Natural killer cell treated with Interleukin-12 subunit alpha and Interleukin-12 subunit beta and Interleukin-15 and Interleukin-18, amount 100 ng/mL, for 72 hours (primary cell): Measurements from ENCODE around the gene RNF141. TPM values are rescaled to one million over a fixed set of nuclear protein-coding genes. Genes with fewer than 3 reads are reported as not detected.

Experiments
- ATAC-seq, 2 donors: fragments of 150-1000 bp; cut with Tn5 transposase in 1 of 2; sonication (Bioruptor Pico), chemical (Tn5 transposase) in 1 of 2; 2 replicates each; pipeline ENCODE4 v1.10.0; 2021
- DNase-seq: peaks from one replicate; pipeline ENCODE4 v3.0.0; 2022; ENCODE audit warnings: low spot score
- H3K27ac Mint-ChIP-seq, 2 donors: 1 replicate in 1 of 2; 2 replicates in 1 of 2; pipeline ENCODE4 v1.8.0; 2022; ENCODE audit warnings: mixed read lengths in 2 of 2, mild to moderate bottlenecking in 1 of 2, moderate library complexity in 1 of 2
- H3K27me3 Mint-ChIP-seq, 2 donors: 1 replicate in 1 of 2; 2 replicates in 1 of 2; pipeline ENCODE4 v1.8.0; 2022; ENCODE audit warnings: mixed read lengths in 2 of 2
- H3K36me3 Mint-ChIP-seq: one replicate; pipeline ENCODE4 v1.8.0; 2022; ENCODE audit warnings: mixed read lengths
- H3K4me1 Mint-ChIP-seq, 2 donors: 1 replicate in 1 of 2; 2 replicates in 1 of 2; pipeline ENCODE4 v1.8.0; 2022; ENCODE audit warnings: low read depth in 2 of 2, mixed read lengths in 2 of 2, mild to moderate bottlenecking in 1 of 2
- H3K4me3 Mint-ChIP-seq: one replicate; pipeline ENCODE4 v1.8.0; 2022; ENCODE audit warnings: mixed read lengths
- H3K9me3 Mint-ChIP-seq: 2 replicates; pipeline ENCODE4 v1.8.0; 2022; ENCODE audit warnings: mixed read lengths
- total RNA-seq, 2 donors: library from RNA; stranded (reverse); gene quantifications; one replicate each; pipeline ENCODE4 v1.2.3, GENCODE V29; 2022

Gene RNF141
- total RNA-seq, 2 donors from 2014 or later, result 9.5 to 12.7 TPM

GRCh38 chr11:10495464-10495786 is 45.6 kb downstream of the RNF141 start:
- no peaks in the 10 kb centered on the region for H3K27me3 Mint-ChIP-seq
- DNase-seq (peak; percentile 16), ATAC-seq (no peak)
- no peaks in the 10 kb centered on the region for H3K4me1 Mint-ChIP-seq
- H3K36me3 Mint-ChIP-seq, result no peaks in the 10 kb centered on the region
- H3K4me3 Mint-ChIP-seq, result no peak overlapping the region
- no peak overlapping the region for H3K27ac Mint-ChIP-seq
- no peaks in the 10 kb centered on the region for H3K9me3 Mint-ChIP-seq

GRCh38 chr11:10494636-10495463 is 46.1 kb downstream of the RNF141 start:
- H3K36me3 Mint-ChIP-seq, result no peaks in the 10 kb centered on the region
- H3K27ac Mint-ChIP-seq, result no peak overlapping the region
- no peaks in the 10 kb centered on the region for H3K9me3 Mint-ChIP-seq
- H3K27me3 Mint-ChIP-seq, result no peaks in the 10 kb centered on the region
- H3K4me3 Mint-ChIP-seq, result no peak overlapping the region
- DNase-seq (peak; percentile 47), ATAC-seq (no peak)
- H3K4me1 Mint-ChIP-seq, result peaks cover 5 to 6% of the 10 kb centered on the region in 2 donors

- H3K27me3 Mint-ChIP-seq, result peaks cover 0 to 2% of the 10 kb centered on the region in 2 donors
- no peak overlapping the region for H3K27ac Mint-ChIP-seq
- ATAC-seq, result no peak
- no peaks in the 10 kb centered on the region for H3K9me3 Mint-ChIP-seq
- H3K4me3 Mint-ChIP-seq, result no peak overlapping the region
- H3K36me3 Mint-ChIP-seq, result no peaks in the 10 kb centered on the region
- H3K4me1 Mint-ChIP-seq, result peaks cover 9 to 11% of the 10 kb centered on the region in 2 donors
- DNase-seq, result peak; percentile 53
Measured at GRCh38 chr11:10493041-10493663, 47.8 kb downstream of the RNF141 start.

- peaks cover 0 to 5% of the 10 kb centered on the region in 2 donors for H3K27me3 Mint-ChIP-seq
- no peaks in the 10 kb centered on the region for H3K36me3 Mint-ChIP-seq
- H3K4me1 Mint-ChIP-seq, result peaks cover 14 to 18% of the 10 kb centered on the region in 2 donors
- DNase-seq (peak; percentile 16), ATAC-seq (no peak)
- no peak overlapping the region for H3K4me3 Mint-ChIP-seq
- no peaks in the 10 kb centered on the region for H3K9me3 Mint-ChIP-seq
- no peak overlapping the region for H3K27ac Mint-ChIP-seq
Measured at GRCh38 chr11:10492084-10492483, 48.9 kb downstream of the RNF141 start.

GRCh38 chr11:10490398-10491241 is 50.4 kb downstream of the RNF141 start:
- peaks cover 14 to 18% of the 10 kb centered on the region in 2 donors for H3K4me1 Mint-ChIP-seq
- ATAC-seq (no peak), DNase-seq (no peak)
- no peak overlapping the region for H3K27ac Mint-ChIP-seq
- no peak overlapping the region for H3K4me3 Mint-ChIP-seq
- no peaks in the 10 kb centered on the region for H3K9me3 Mint-ChIP-seq
- no peaks in the 10 kb centered on the region for H3K36me3 Mint-ChIP-seq
- H3K27me3 Mint-ChIP-seq, result peaks cover 0 to 5% of the 10 kb centered on the region in 2 donors

GRCh38 chr11:10490032-10490397 is 51.0 kb downstream of the RNF141 start:
- no peak overlapping the region for H3K4me3 Mint-ChIP-seq
- peaks cover 14 to 18% of the 10 kb centered on the region in 2 donors for H3K4me1 Mint-ChIP-seq
- no peaks in the 10 kb centered on the region for H3K9me3 Mint-ChIP-seq
- no peaks in the 10 kb centered on the region for H3K36me3 Mint-ChIP-seq
- no peak for ATAC-seq
- no peak for DNase-seq
- no peak overlapping the region for H3K27ac Mint-ChIP-seq
- H3K27me3 Mint-ChIP-seq, result peaks cover 0 to 5% of the 10 kb centered on the region in 2 donors

- peak; percentile 22 for DNase-seq
- Mint-ChIP-seq H3K27ac (no peak overlapping the region), H3K27me3 (peaks cover 0 to 5% of the 10 kb centered on the region in 2 donors), H3K4me3 (no peak overlapping the region), H3K4me1 (peaks cover 14 to 18% of the 10 kb centered on the region in 2 donors), H3K9me3 (no peaks in the 10 kb centered on the region), H3K36me3 (no peaks in the 10 kb centered on the region)
- ATAC-seq, result no peak
Measured at GRCh38 chr11:10488934-10489691, 51.9 kb downstream of the RNF141 start.

- no peak for ATAC-seq
- Mint-ChIP-seq H3K27me3 (peaks cover 0 to 5% of the 10 kb centered on the region in 2 donors), H3K4me1 (peaks cover 14 to 18% of the 10 kb centered on the region in 2 donors), H3K9me3 (no peaks in the 10 kb centered on the region), H3K27ac (peak overlapping the region; percentile 28 to 36), H3K4me3 (no peak overlapping the region), H3K36me3 (no peaks in the 10 kb centered on the region)
- peak; percentile 26 for DNase-seq
Measured at GRCh38 chr11:10488121-10488933, 52.7 kb downstream of the RNF141 start.

GRCh38 chr11:10487002-10487647 is 53.9 kb downstream of the RNF141 start:
- ATAC-seq (no peak), DNase-seq (peak; percentile 48)
- no peaks in the 10 kb centered on the region for H3K36me3 Mint-ChIP-seq
- no peak overlapping the region for H3K4me3 Mint-ChIP-seq
- no peaks in the 10 kb centered on the region for H3K9me3 Mint-ChIP-seq
- no peak overlapping the region for H3K27ac Mint-ChIP-seq
- peaks cover 0 to 5% of the 10 kb centered on the region in 2 donors for H3K27me3 Mint-ChIP-seq
- peaks cover 14 to 18% of the 10 kb centered on the region in 2 donors for H3K4me1 Mint-ChIP-seq

- Mint-ChIP-seq H3K9me3 (no peaks in the 10 kb centered on the region), H3K4me1 (peaks cover 14 to 18% of the 10 kb centered on the region in 2 donors), H3K36me3 (no peaks in the 10 kb centered on the region), H3K4me3 (no peak overlapping the region), H3K27ac (no peak overlapping the region), H3K27me3 (peaks cover 0 to 5% of the 10 kb centered on the region in 2 donors)
- no peak for ATAC-seq
- DNase-seq, result peak; percentile 31
Measured at GRCh38 chr11:10486161-10486840, 54.7 kb downstream of the RNF141 start.

- peaks cover 0 to 5% of the 10 kb centered on the region in 2 donors for H3K27me3 Mint-ChIP-seq
- DNase-seq (peak; percentile 26), ATAC-seq (no peak)
- no peaks in the 10 kb centered on the region for H3K9me3 Mint-ChIP-seq
- no peaks in the 10 kb centered on the region for H3K36me3 Mint-ChIP-seq
- no peak overlapping the region for H3K27ac Mint-ChIP-seq
- no peak overlapping the region for H3K4me3 Mint-ChIP-seq
- peaks cover 14 to 18% of the 10 kb centered on the region in 2 donors for H3K4me1 Mint-ChIP-seq
Measured at GRCh38 chr11:10485646-10486045, 55.3 kb downstream of the RNF141 start.
